ENCODE measurements around the gene HOXA5. TPM values are rescaled to one million over a fixed set of nuclear protein-coding genes. Genes with fewer than 3 reads are reported as not detected.

The HOXA5 gene
- total RNA-seq, 1 experiment from 2014 or later = not detected

DNA sequence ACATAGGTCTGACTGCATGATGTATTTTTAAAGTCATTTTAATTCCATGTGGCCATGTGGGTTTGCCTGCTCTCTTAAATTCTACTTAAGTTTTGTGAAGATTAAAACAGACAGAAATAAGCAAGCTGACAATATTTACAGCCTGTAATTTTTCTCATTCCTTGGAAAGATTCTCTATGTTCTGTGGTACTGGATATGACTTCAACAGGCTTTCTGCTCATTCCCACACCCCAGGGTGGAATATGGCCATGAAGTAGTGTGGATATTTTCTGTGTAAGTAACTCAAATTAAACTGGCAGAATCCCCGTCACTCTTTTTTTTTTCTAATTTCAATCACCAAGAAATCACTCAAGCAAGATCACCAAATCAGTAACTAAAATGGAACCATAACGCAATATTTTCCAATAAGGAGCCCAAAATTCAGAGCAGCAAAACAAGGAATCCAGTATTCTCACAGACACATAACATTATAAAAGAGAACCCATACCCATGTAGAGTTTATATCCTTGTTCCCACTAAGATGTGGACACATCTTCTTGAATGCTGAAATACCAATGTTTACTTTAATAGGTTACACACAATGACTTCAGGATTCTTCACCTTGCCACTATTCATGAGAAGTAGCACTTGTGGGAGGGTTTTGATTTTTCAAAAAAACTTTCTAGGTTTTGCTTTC is 5.7 kb downstream of the HOXA5 start:
- peaks cover 100% of the 10 kb centered on the region for H3K27me3 Mint-ChIP-seq (ENCODE audit: low read depth)

More for the DNA sequence above, 5.7 kb downstream of the HOXA5 start:
- H3K14ac ChIP-seq (ENCODE audit: insufficient read depth, low read length) = no peak overlapping the region
- no peak overlapping the region for H4K5ac ChIP-seq (ENCODE audit: insufficient read length, low read depth, low read length)
- H3T11ph ChIP-seq (ENCODE audit: low read length) = no peak overlapping the region
- TF ChIP-seq, protein P1, sequence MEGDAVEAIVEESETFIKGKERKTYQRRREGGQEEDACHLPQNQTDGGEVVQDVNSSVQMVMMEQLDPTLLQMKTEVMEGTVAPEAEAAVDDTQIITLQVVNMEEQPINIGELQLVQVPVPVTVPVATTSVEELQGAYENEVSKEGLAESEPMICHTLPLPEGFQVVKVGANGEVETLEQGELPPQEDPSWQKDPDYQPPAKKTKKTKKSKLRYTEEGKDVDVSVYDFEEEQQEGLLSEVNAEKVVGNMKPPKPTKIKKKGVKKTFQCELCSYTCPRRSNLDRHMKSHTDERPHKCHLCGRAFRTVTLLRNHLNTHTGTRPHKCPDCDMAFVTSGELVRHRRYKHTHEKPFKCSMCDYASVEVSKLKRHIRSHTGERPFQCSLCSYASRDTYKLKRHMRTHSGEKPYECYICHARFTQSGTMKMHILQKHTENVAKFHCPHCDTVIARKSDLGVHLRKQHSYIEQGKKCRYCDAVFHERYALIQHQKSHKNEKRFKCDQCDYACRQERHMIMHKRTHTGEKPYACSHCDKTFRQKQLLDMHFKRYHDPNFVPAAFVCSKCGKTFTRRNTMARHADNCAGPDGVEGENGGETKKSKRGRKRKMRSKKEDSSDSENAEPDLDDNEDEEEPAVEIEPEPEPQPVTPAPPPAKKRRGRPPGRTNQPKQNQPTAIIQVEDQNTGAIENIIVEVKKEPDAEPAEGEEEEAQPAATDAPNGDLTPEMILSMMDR (conservative IDR thresholded peaks at IDR 0.05) = no peak
- no peak overlapping the region for H3K4ac ChIP-seq (ENCODE audit: low read depth, low read length)
- no peak overlapping the region for H3K9ac ChIP-seq (ENCODE audit: extremely low read depth, insufficient read length, low read length)
- no peak overlapping the region for H2BK15ac ChIP-seq (ENCODE audit: low read depth, low read length)
- no peak overlapping the region for H4K8ac ChIP-seq (replicated peaks; ENCODE audit: insufficient read length, low read depth, low read length)
- H2BK5ac ChIP-seq (ENCODE audit: insufficient read length, low read length) = no peak overlapping the region
- H3K4me2 ChIP-seq (ENCODE audit: insufficient read depth, insufficient read length, low read length) = no peak overlapping the region
- no peak overlapping the region for H3K56ac ChIP-seq (ENCODE audit: insufficient read length, low read depth, low read length)
- H2BK12ac ChIP-seq (ENCODE audit: insufficient read length, low read depth, low read length) = no peak overlapping the region
- H3K79me2 ChIP-seq (ENCODE audit: insufficient read depth, low read length) = no peaks in the 10 kb centered on the region
- DNase-seq = no peak
- no peak overlapping the region for H2AK5ac ChIP-seq (ENCODE audit: insufficient read length, low read length)
- H3K27me3 ChIP-seq (ENCODE audit: insufficient read depth, low read length) = peaks cover 100% of the 10 kb centered on the region
- H3K4me3 Mint-ChIP-seq = no peak overlapping the region
- no peak overlapping the region for H3K27ac ChIP-seq (ENCODE audit: insufficient read length, low read depth, low read length)
- peaks cover 0 to 21% of the 10 kb centered on the region in 2 experiments; a peak in 4 of 5 replicates for H3K9me3 Mint-ChIP-seq
- peaks cover 6 to 7% of the 10 kb centered on the region in 2 experiments for H3K4me1 Mint-ChIP-seq
- no peak overlapping the region for H3K18ac ChIP-seq (ENCODE audit: insufficient read length, low read depth, low read length)
- H3K36me3 Mint-ChIP-seq (ENCODE audit: insufficient read depth in 1 of 3, low read depth in 3 of 3) = no peaks in the 10 kb centered on the region; a peak in 1 of 7 replicates
- peaks cover 3% of the 10 kb centered on the region for H4K20me1 ChIP-seq (ENCODE audit: control insufficient read depth, insufficient read depth, insufficient read length)
- H2AFZ ChIP-seq (ENCODE audit: low read length) = no peak overlapping the region
- no peak overlapping the region for H4K91ac ChIP-seq (ENCODE audit: insufficient read length, low read depth, low read length)
- no CpG with 5 or more reads among the region's 2 CpGs for WGBS (ENCODE audit: extremely low coverage, insufficient read length, low lambda C conversion rate)
- no peak overlapping the region for H2BK20ac ChIP-seq (ENCODE audit: low read depth, low read length, poor library complexity, severe bottlenecking)
- no peaks in the 10 kb centered on the region for H3K4me1 ChIP-seq (ENCODE audit: insufficient read depth, low read length)
- H3K23me2 ChIP-seq (ENCODE audit: insufficient read length, low read depth, low read length, poor library complexity, severe bottlenecking) = peaks cover 1% of the 10 kb centered on the region
- H3K27ac Mint-ChIP-seq = no peak overlapping the region
- no peak overlapping the region for H3K23ac ChIP-seq (ENCODE audit: insufficient read length, low read depth, low read length)
- H3K9me3 ChIP-seq (ENCODE audit: control insufficient read depth, low read depth, low read length) = no peaks in the 10 kb centered on the region
- H2BK120ac ChIP-seq (ENCODE audit: low read depth, low read length, poor library complexity, severe bottlenecking) = no peak overlapping the region
- H3K79me1 ChIP-seq (ENCODE audit: insufficient read depth, low read depth, low read length, poor library complexity, severe bottlenecking) = no peaks in the 10 kb centered on the region

Data from H9 (cell line).